Activated T-cell treated with anti-CD3 and anti-CD28 coated beads, Interleukin-2, amount 50 U/mL, for 4 hours (primary cell): ENCODE measurements around the gene INHA. TPM values are rescaled to one million over a fixed set of nuclear protein-coding genes. Genes with fewer than 3 reads are reported as not detected.

Experiments
- ATAC-seq, 2 donors: fragments of 200-7000 bp; cut with Tn5 transposase; one replicate each; pipeline ENCODE4 v1.10.0; 2021
- DNase-seq: peaks from one replicate; pipeline ENCODE4 v3.0.0-alpha.2; 2020
- H3K27me3 Mint-ChIP-seq: one replicate; pipeline ENCODE4 v1.8.0; 2021; ENCODE audit warnings: low read depth, mixed read lengths
- H3K36me3 Mint-ChIP-seq: one replicate; pipeline ENCODE4 v1.8.0; 2022; ENCODE audit warnings: mixed read lengths; ENCODE audit not compliant: insufficient read depth
- H3K4me1 Mint-ChIP-seq: one replicate; pipeline ENCODE4 v1.8.0; 2021; ENCODE audit warnings: low read depth, mixed read lengths
- H3K4me3 Mint-ChIP-seq: one replicate; pipeline ENCODE4 v1.8.0; 2021; ENCODE audit warnings: mild to moderate bottlenecking, moderate library complexity, mixed read lengths
- H3K9me3 Mint-ChIP-seq: one replicate; pipeline ENCODE4 v1.8.0; 2021; ENCODE audit warnings: mixed read lengths
- total RNA-seq, 3 donors: library from RNA; stranded (reverse); gene quantifications; one replicate each; pipeline ENCODE4 v1.2.1, GENCODE V29; 2021

Gene INHA
- total RNA-seq, 3 donors from 2014 or later: not detected

DNA sequence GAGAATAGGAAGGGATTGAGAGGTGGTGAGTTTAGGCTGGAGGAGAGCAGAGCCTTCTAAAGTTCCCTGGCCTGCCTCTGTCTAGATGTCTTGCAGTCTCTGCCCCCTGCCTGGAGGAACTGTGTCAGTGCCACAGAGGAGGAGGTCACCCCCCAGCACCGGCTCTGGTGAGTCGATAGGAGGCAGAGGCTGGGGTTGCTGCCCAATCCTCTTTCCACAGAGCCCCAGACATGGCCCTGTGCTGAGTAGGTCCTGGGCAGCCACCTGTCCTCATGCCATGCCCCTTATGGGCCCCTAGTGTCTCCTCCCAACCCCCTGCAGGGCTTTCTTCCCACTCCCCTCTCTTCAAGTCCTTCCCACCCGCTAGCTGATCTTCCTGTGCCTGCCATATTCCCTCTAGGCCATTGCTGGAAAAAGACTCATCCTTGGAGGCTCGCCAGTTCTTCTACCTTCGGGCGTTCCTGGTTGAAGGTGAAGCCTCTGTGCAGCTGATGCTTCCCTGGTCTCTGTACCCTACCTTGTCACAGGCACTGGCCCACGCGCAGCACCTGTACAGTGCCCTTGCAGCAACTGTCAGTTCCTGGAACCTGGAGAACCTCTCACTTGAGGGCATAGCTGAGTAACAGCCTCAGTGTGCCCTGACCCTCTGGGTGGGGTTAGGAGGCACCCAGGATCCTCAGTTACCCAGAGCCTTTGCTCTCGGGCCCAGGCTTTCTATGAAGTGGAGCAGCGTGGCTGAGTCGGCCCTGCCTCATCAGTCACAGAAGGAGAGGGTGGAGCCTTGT is 42.2 kb downstream of the INHA start:
- ATAC-seq (no peak), DNase-seq (no peak)
- H3K9me3 Mint-ChIP-seq: no peaks in the 10 kb centered on the region
- no peaks in the 10 kb centered on the region for H3K27me3 Mint-ChIP-seq
- peaks cover 9% of the 10 kb centered on the region for H3K4me1 Mint-ChIP-seq
- H3K36me3 Mint-ChIP-seq: peaks cover 18% of the 10 kb centered on the region
- H3K4me3 Mint-ChIP-seq: no peak overlapping the region

DNA sequence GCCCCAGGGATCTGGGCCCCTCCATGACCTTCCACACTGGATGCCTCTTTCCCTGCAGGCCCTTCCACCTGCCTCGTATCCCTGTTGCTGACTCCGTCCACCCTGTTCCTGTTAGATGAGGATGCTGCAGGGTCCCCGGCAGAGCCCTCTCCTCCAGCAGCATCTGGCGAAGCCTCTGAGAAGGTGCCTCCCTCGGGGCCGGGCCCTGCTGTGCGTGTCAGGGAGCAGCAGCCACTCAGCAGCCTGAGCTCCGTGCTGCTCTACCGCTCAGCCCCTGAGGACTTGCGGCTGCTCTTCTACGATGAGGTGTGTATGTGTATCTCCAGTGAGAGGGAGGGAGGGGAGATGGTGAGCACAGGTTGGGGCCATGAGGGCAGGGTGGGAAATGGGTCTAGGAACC is 42.9 kb downstream of the INHA start:
- DNase-seq (no peak), ATAC-seq (no peak)
- H3K36me3 Mint-ChIP-seq: peaks cover 16% of the 10 kb centered on the region
- no peaks in the 10 kb centered on the region for H3K9me3 Mint-ChIP-seq
- peaks cover 9% of the 10 kb centered on the region for H3K4me1 Mint-ChIP-seq
- H3K4me3 Mint-ChIP-seq: no peak overlapping the region
- H3K27me3 Mint-ChIP-seq: no peaks in the 10 kb centered on the region

DNA sequence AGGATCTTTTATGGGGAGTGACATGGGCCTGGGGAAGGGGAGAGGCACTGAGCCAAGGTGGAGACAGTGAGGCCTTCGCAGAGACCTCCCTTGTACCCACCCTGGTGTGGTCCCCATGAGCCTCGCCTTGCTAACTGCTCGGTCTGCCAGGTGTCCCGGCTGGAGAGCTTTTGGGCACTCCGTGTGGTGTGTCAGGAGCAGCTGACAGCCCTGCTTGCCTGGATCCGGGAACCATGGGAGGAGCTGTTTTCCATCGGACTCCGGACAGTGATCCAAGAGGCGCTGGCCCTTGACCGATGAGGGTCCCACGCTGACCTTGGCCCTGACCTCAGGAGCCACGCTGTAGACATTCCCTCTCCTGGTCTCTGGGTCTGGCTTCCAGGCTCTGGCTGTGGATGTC is 43.8 kb downstream of the INHA start:
- H3K4me1 Mint-ChIP-seq: peaks cover 9% of the 10 kb centered on the region
- DNase-seq (no peak), ATAC-seq (no peak)
- peaks cover 16% of the 10 kb centered on the region for H3K36me3 Mint-ChIP-seq
- no peaks in the 10 kb centered on the region for H3K27me3 Mint-ChIP-seq
- H3K4me3 Mint-ChIP-seq: no peak overlapping the region
- H3K9me3 Mint-ChIP-seq: no peaks in the 10 kb centered on the region

DNA sequence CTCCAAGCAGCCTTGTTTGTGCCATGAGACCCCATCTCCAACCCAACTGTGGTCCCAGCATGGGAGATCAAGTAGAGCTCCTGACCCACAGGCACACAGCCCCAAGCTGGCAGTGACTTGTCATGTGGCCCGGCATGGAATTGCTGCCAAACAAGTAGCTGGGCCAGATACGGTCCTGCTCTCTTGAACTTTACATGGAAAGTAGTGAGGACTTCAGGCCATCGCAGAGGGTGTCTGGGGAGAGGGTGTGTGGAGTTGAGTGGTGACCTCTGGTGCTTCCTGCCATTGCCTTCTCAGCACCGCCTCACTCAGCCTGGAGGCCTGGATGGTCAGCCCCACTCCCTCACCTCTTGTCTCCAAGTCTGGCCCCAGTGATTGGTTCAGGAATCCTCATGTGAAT is 44.4 kb downstream of the INHA start:
- Mint-ChIP-seq H3K27me3 (no peaks in the 10 kb centered on the region), H3K36me3 (peaks cover 12% of the 10 kb centered on the region), H3K4me1 (peaks cover 9% of the 10 kb centered on the region), H3K4me3 (no peak overlapping the region), H3K9me3 (no peaks in the 10 kb centered on the region)
- ATAC-seq (no peak), DNase-seq (no peak)

DNA sequence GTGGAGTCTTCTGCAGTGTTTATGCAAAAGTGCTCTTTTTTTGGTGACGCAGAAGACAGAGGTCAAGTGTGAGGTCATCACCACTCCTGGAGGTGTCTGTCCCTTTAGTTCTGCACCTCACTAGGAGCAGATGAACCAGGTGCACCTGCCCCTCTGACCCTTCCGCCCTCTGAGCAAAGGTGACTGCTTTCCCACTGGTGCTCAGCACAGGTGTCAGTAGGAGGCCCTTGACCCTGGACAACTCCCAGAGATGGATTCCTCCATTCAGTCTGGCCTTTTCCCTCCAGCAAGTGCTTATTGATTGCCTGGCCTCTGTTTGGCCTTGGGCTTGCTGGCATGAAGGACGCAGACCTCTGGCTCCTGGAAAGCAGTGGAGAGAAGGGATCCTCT is 46.6 kb downstream of the INHA start:
- Mint-ChIP-seq H3K36me3 (peaks cover 5% of the 10 kb centered on the region), H3K27me3 (peaks cover 2% of the 10 kb centered on the region), H3K9me3 (no peaks in the 10 kb centered on the region), H3K4me3 (no peak overlapping the region), H3K4me1 (peaks cover 2% of the 10 kb centered on the region)
- ATAC-seq: no peak
- no peak for DNase-seq

DNA sequence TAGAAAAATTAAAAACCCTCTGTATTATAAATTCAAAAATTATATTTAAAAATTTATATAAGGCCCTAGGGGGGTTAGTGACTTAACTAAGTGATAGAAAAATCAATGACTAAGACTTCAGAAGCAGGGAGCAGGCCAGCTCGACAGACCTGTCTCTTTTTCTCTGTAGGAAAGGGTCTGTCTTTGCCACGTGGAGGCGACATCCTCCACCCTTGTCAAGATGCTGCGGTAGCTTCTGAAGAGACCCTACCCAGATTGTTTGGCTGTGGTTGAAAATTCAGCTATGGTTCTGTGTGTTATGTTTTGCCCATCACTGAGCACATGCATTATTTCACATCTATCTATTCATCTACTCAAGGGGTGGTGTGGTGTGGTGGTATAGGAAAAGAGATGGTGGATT is 47.1 kb downstream of the INHA start:
- Mint-ChIP-seq H3K4me1 (peaks cover 2% of the 10 kb centered on the region), H3K9me3 (no peaks in the 10 kb centered on the region), H3K4me3 (no peak overlapping the region), H3K27me3 (peaks cover 2% of the 10 kb centered on the region), H3K36me3 (peaks cover 5% of the 10 kb centered on the region)
- ATAC-seq (no peak), DNase-seq (no peak)

DNA sequence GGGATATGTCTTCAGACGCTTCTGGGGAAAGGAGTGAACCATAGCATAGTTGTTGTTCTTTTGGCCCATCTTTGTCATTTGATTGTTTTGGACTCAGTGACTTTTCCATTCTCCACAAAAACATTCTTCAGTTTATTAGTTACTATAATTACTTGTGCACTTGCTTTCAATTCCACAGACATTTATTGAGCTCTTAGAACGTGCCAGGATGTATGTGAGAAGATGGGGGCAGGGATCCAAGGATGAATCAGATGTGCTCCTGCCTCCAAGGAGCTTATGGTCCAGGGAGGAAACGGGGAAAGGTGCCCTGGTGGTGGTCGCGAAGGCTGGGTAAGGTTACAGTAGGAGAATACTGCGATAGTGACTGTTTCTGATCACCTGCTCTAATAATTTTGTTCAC is 48.4 kb downstream of the INHA start:
- no peak for ATAC-seq
- DNase-seq: no peak
- Mint-ChIP-seq H3K4me1 (no peaks in the 10 kb centered on the region), H3K4me3 (no peak overlapping the region), H3K9me3 (no peaks in the 10 kb centered on the region), H3K36me3 (no peaks in the 10 kb centered on the region), H3K27me3 (peaks cover 6% of the 10 kb centered on the region)

DNA sequence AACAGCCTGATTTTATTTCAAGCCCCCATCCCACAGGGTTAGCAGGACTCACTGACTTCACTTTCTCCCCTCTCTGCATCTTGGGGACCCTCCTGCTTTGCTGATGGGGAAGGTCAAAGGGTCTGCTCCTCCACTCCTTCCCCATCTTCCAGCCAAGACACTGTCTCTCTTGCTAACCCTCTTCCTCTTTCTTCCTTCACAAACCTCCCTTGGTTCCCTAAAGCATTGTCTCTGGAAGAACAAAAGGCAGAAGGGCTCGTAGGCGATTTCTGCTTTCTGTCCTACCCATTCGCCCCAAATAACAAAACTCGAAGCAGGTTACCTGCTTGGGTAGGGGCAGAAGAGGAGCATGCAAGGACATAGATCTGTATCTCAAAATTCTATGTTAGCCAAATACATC is 49.8 kb downstream of the INHA start:
- Mint-ChIP-seq H3K4me1 (peaks cover 4% of the 10 kb centered on the region), H3K36me3 (no peaks in the 10 kb centered on the region), H3K27me3 (peaks cover 16% of the 10 kb centered on the region), H3K4me3 (no peak overlapping the region), H3K9me3 (no peaks in the 10 kb centered on the region)
- no peak for DNase-seq
- ATAC-seq: no peak

DNA sequence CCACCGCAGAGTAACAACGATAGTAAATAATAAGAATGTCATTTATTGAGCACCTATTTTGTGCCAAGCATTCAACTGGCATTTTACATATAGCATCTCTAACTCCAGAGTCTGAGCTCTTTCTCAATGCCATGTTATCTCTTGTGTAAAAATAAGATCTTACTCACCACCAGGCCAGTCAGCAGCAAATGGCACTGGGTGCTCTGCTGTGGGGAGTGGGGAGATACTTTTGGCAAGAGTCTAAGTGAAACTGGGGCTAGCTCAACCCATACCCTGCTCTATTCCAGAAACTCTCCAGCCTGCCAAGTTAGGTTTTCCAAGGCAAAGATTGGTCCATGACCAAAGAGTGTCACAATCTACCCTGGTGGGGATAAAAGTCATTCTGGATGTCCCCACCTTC is 50.4 kb downstream of the INHA start:
- H3K4me1 Mint-ChIP-seq: peaks cover 6% of the 10 kb centered on the region
- DNase-seq: no peak
- H3K36me3 Mint-ChIP-seq: no peaks in the 10 kb centered on the region
- no peak for ATAC-seq
- no peak overlapping the region for H3K4me3 Mint-ChIP-seq
- H3K27me3 Mint-ChIP-seq: peaks cover 18% of the 10 kb centered on the region
- H3K9me3 Mint-ChIP-seq: no peaks in the 10 kb centered on the region

DNA sequence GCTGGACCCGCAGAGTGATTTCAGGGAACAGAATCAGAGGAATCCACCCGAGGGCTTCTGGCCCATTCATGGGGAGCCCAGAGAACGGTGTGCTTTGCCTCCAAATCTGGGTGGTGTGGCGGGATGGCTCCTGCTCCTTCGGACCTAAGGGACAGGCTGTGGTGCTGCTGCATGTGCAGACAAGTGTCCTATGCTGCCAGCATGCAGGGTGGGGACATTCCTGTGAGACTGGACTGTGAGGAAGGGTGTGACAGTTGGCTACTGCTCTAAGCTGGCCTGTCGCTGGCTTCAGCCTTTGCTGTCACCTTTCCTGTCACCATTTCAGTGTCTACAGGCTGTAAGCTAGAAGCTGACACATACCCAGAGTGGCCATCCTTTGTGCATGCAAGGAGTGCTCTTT is 52.5 kb downstream of the INHA start:
- no peak for ATAC-seq
- DNase-seq: no peak

DNA sequence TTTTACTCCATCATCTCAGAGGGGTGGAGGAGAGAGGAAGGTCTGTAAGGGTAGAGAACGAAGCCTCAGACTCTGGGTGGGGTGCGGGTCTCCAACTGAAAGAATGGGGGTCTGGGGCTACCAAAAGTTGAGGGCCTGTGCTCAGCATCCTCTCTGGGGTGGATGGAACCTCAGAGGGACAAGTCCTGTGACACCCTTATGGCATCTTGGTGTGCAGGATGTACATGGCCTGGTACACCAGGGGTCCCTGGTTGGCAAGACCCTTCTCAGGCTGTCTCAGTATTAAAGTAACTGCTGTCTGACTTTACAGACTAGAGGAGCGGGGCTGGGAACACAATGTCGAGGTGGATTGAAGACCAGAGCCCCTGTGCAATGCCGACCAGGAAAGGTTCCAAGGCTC is 53.1 kb downstream of the INHA start:
- no peaks in the 10 kb centered on the region for H3K9me3 Mint-ChIP-seq
- no peak for ATAC-seq

More for the DNA sequence above, 52.5 kb downstream of the INHA start:
- H3K4me1 Mint-ChIP-seq: peaks cover 6% of the 10 kb centered on the region
- H3K9me3 Mint-ChIP-seq: no peaks in the 10 kb centered on the region
- no peaks in the 10 kb centered on the region for H3K36me3 Mint-ChIP-seq
- H3K4me3 Mint-ChIP-seq: no peak overlapping the region
- H3K27me3 Mint-ChIP-seq: peaks cover 32% of the 10 kb centered on the region

More for the DNA sequence above, 53.1 kb downstream of the INHA start:
- no peaks in the 10 kb centered on the region for H3K36me3 Mint-ChIP-seq
- no peak for DNase-seq
- peaks cover 32% of the 10 kb centered on the region for H3K27me3 Mint-ChIP-seq
- peaks cover 6% of the 10 kb centered on the region for H3K4me1 Mint-ChIP-seq
- H3K4me3 Mint-ChIP-seq: no peak overlapping the region

Other genes with a start within 250 kb of the INHA start
- gene RESP18, start 239.6 kb upstream of the INHA start, total RNA-seq: not detected
- 100 to 1,000 TPM; 187 to 222 (median 221) TPM for gene DNPEP, start 184.4 kb upstream of the INHA start, total RNA-seq
- under 1 TPM; 0.49 to 0.61 (median 0.58) TPM for gene DES, start 153.9 kb upstream of the INHA start, total RNA-seq
- 1 to 10 TPM in 1 of 3 donors, under 1 TPM in 2; 0.74 to 2.1 (median 0.79) TPM for gene SPEG, start 137.5 kb upstream of the INHA start, total RNA-seq
- gene GMPPA, start 73.4 kb upstream of the INHA start, total RNA-seq: 10 to 100 TPM; 36.8 to 47.9 (median 46.7) TPM
- under 1 TPM in 1 of 3 donors, not detected in 2; 0.08 TPM for gene ASIC4, start 57.8 kb upstream of the INHA start, total RNA-seq
- 10 to 100 TPM; 38.3 to 42.0 (median 40.3) TPM for gene CHPF, start 28.5 kb upstream of the INHA start, total RNA-seq
- gene TMEM198, start 28.3 kb upstream of the INHA start, total RNA-seq: 1 to 10 TPM; 3.6 to 4.8 (median 4.3) TPM
- gene OBSL1, start 771 bp upstream of the INHA start, total RNA-seq: 1 to 10 TPM in 1 of 3 donors, under 1 TPM in 2; 0.37 to 1.1 (median 0.60) TPM
- gene STK11IP, start 25.5 kb downstream of the INHA start, total RNA-seq: 10 to 100 TPM; 32.4 to 37.1 (median 36.0) TPM
- under 1 TPM in 2 of 3 donors, not detected in 1; 0.05 to 0.15 TPM for gene SLC4A3, start 55.3 kb downstream of the INHA start, total RNA-seq